AG10803 (cell line): ENCODE data around the gene AQP1.

ENCODE experiments used
- DNase-seq: peaks from one replicate; pipeline ENCODE4 v3.0.0; 2010; ENCODE audit warnings: low read depth
- H3K4me3 ChIP-seq: 2 replicates; pipeline ENCODE4 v1.5.1; 2011; ENCODE audit warnings: mild to moderate bottlenecking, low read length, control low read depth
- CTCF ChIP-seq: conservative IDR thresholded peaks from 2 replicates; pipeline ENCODE4 v1.5.1; 2011; ENCODE audit warnings: mild to moderate bottlenecking, low read length, control low read depth, inconsistent platforms

The AQP1 gene

GRCh38 chr7:30899630-30900029, 12.0 kb upstream of the AQP1 start:
- no peak for DNase-seq
- H3K4me3 ChIP-seq = no peak overlapping the region
- no peak for TF ChIP-seq CTCF

GRCh38 chr7:30900053-30900452, 11.6 kb upstream of the AQP1 start:
- TF ChIP-seq CTCF = no peak
- no peak for DNase-seq
- no peak overlapping the region for H3K4me3 ChIP-seq

GRCh38 chr7:30900803-30901362, 10.8 kb upstream of the AQP1 start:
- DNase-seq = no peak
- TF ChIP-seq CTCF = no peak

GRCh38 chr7:30901856-30902255, 9.8 kb upstream of the AQP1 start:
- no peak for DNase-seq
- no peak overlapping the region for H3K4me3 ChIP-seq
- TF ChIP-seq CTCF = no peak

More at GRCh38 chr7:30900803-30901362, 10.8 kb upstream of the AQP1 start:
- no peak overlapping the region for H3K4me3 ChIP-seq

GRCh38 chr7:30902466-30902865, 9.2 kb upstream of the AQP1 start:
- no peak for TF ChIP-seq CTCF
- no peak overlapping the region for H3K4me3 ChIP-seq
- DNase-seq = no peak

- TF ChIP-seq CTCF = no peak
- no peak for DNase-seq
- no peak overlapping the region for H3K4me3 ChIP-seq
Measured at GRCh38 chr7:30903146-30903545, 8.5 kb upstream of the AQP1 start.

GRCh38 chr7:30904561-30904960, 7.1 kb upstream of the AQP1 start:
- no peak for DNase-seq
- TF ChIP-seq CTCF = no peak
- H3K4me3 ChIP-seq = no peak overlapping the region
